CD4-positive, alpha-beta T cell treated with Interleukin-4 for 1 hour (primary cell): ENCODE data around the gene HHATL.

Experiments used
- DNase-seq, 2 donors: peaks; one replicate each; pipeline ENCODE4 v3.0.0-alpha.2; 2020 to 2022

HHATL gene

DNA sequence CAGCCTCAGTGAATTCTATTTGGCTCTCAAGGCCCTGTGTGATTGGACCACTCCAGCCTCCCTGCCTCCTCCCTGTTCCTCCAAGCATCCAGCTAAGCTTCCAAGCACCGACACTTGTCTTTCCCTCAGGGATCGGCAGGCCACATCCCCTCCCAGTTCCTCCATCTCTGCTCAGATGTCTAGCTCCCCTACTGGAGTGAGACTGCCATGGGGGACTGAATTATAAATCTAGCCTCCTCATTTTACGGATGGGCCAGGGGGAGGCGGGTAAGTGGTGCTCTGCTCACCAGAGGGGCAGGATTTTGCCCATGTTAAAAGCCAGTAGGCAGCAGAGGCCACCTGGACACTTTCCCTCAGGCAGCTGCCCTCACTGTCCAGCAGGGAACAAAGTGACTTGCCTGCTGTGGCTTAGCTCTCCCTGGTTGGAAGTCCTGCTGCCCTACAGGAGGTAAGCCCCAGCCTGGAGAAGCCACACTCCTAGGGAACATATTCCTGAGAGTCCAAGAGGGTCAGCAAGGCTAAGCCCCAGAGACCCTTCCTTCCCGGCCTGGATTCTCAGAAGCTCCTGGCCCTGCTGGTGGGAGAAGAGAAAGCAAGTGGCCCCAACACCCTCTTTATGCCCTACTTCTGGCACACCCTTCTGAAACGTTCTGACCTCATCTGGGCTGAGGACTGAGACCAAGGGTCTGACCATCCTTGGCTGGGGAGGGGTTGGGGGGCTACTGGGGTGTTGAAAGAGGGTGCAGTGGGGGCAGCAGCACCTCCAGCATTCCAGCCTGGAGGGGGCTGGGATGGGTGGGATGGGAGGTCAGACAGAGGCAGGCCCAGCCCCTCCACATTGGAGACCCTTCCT is 9.1 kb upstream of the HHATL start:
- no peak for DNase-seq

DNA sequence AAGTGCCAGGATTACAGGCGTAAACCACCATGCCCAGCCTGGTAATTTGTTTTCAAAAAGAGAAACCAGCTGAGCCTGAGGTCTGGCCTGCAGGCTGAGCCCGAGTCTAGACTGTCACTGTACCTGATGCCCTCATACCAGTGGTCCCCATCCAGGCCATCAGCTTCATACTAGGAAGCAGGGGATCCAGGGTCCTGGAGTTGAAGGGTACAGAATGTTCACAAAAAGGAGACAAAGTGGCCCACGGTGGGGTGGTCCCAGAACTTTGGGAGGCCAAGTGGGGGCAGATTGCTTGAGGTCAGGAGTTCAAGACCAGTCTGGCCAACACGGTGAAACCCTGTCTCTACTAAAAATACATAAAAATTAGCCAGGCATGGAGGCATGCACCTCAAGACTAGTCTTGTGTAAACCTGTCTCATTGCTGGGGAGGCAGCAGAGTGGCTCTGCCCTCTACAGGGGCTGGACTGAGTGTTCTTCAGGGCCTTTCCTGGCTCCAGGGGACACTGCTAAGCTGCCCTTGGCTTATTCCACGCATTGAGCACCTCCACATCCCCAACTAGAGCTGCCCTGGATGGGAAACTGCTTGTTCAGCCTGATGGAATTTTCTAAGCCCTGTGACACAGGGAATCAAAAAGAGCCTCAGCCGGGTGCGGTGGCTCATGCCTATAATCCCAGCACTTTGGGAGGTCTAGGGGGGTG is 7.9 kb upstream of the HHATL start:
- DNase-seq: peak in 1 of 2 donors; percentile 5

DNA sequence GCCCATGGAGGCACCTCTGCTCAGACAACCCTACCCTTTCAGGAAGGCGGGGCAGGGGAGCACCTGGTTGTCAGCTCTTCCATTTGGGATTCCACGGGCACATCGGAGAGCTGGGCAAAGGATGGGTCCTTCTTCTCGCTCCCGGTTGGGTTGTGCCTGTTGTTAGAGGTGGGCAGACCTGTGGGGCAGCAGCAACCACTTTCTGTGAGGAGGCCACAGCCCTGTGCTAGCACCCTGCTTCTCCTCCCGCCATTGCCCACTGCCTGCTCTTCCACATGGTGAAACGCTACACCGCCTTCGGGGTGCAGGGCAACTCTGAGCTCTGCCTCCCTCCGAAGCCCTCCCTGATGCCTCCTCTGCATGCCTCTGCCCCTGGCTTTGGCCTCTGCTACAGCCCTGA is 7.0 kb upstream of the HHATL start:
- peak in 1 of 2 donors; percentile 6 for DNase-seq

DNA sequence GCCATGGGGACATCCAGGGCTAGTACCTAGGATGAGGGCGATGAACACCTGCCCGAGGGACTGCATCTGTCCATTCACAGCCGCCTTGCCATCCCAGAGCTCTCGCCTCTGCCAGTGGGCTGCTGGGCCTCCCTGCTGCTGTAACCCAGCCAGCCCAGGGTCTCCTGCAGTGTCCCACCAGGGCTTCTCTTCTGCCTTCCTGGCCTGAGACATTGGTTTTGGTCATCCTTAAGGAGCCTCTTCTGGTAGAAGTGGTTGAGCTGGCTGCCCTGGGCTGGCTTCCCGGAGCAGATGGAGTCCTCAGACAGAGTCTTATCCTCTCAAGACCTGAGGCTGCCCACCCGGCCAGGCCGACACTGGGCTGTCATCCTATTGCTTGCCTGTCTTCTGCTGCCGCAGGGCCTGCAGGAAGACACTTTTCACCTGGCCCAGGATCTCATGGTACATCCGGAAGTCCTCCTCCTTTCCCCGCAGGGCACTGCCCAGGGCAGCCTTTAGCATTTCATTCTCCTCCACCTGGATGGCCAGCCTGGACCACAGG is 6.1 kb upstream of the HHATL start:
- peak in 1 of 2 donors; percentile 9 for DNase-seq

DNA sequence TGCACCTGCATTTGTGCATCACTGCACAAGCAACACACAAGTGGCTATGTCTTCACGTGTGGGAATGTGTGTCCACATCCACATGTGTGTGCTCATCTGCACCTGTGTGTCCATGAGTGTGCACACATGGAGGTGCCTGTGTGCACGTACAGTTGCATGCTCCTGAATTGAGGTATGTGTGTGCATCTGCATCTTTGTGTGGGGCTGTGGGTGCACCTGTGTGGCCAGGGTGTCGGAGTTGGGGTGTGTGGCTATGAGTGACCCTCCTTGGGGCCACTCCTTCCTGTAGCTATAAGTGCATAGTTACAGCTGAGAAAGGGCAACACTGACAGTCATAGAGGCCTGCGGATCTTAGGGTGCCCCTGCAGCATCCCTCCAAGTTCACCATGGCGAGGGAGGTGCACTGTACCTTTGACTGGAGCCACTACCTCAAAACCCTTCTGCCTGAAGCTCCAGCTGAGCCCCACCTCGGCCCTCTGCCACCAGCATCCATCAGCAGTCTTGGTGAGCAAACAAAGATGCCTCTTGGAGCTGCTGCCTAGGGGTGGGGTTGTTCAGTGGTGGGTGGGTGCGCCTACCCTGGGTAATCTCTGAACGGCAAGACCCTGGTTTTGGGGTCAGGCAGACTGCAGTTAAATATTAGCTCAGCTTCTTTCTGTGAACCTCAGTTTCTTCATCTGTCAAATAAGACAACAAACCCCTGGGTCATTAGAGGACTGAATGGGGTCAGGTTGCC is 5.2 kb upstream of the HHATL start:
- DNase-seq: no peak

DNA sequence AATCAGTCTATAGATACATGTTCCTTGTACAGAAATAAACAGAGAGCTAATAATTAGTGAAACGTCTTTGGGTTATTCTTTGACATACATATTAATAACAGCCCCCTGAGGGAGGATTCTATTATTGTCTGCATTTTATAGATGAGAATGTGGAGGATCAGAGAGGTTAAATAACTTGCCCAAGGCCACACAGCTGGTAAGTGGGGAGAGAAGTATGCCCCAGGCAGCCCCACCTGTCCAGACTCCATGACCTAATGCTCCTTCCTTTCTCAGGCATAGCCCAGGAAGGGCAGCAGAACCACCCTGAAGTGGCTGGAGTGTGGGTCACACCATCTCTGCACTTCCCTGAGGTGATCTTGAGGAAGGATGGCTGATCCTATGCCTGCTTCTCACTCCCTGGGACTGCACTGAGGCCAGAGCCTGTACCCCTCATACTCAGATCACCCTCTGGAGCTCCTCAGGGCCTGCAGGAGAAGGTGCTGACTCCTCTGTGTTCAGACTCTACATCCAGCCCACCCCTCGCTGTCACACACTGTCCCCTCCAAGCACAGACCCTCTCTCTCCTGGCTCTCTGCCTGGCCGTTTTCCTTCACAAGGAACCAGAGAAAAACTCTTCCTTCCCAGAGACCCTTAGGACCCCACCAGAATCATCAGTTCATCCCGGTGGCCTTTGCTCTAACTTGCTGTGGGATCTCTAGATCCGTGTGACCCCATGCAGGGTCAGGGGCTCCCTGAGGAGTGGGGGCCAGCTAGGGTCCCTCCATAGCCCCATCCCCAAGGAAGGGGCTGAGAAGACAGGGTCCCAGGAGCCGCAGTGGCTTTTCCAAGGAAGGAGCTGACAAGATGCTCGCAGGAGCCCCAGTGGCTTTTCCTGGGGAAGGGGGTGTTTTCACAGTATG is 4.4 kb upstream of the HHATL start:
- DNase-seq: no peak

DNA sequence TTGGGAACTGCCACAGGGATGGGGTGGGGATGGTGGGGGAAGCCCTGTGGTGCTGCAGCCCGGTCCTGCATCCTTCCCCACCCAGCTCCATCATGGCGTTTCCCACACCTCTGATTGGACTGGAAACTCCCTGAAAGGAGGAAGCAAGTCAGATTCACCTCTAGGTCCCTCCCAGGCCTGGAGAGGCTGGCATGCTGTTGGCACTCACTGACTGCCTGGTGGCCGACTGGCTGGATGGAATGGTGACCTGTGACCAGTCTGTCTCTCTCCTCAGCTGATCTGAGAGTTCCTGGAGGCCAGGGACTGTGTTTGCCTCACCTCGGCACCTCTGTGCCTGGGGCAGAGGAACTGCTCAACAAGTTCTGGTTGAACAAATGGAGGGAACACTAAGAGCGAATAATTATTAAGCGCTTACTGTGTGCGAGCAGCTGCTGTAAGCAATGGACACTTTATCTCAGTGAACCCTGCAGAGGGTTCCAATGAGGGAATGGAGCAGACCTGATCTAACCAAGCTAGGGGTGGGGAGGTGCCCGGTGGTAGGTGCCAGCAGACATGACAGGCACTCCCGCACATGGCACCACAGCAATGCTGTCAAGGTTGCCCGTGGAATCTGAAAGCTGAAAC is 3.5 kb upstream of the HHATL start:
- no peak for DNase-seq

DNA sequence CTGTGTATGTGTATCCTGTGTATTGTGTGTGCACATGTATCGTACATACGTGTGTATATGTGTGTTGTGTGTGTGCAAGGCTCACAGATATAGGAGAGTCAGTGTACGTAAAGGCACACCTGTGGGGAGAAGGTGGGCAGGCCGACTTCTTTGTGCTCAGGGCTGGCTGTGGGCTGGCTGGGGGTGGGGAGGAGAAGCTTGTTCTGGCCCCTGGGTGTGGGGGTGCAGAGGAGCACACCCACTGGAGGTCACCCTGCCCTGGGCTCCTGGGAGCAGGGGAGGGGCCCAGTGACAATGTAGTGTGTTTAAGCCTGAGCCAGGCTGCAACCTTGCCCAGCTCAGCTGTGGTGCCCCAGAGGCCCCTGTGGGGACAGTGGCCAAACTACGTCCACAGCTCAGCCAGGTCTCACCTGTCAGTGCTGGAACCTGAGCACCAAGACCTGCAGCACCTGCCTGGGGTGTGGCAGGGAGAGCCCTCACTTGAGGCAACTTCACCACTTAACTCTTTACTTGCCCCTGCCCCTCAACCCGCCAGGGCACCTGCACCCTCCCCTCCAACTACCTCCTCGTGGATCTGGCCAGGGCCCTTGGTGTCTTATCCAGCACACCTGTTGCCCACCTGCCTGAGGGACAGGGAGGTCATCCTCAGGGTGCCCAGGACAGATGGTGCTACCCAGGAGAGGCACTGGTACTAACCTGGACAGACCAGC is 2.6 kb upstream of the HHATL start:
- DNase-seq: no peak

DNA sequence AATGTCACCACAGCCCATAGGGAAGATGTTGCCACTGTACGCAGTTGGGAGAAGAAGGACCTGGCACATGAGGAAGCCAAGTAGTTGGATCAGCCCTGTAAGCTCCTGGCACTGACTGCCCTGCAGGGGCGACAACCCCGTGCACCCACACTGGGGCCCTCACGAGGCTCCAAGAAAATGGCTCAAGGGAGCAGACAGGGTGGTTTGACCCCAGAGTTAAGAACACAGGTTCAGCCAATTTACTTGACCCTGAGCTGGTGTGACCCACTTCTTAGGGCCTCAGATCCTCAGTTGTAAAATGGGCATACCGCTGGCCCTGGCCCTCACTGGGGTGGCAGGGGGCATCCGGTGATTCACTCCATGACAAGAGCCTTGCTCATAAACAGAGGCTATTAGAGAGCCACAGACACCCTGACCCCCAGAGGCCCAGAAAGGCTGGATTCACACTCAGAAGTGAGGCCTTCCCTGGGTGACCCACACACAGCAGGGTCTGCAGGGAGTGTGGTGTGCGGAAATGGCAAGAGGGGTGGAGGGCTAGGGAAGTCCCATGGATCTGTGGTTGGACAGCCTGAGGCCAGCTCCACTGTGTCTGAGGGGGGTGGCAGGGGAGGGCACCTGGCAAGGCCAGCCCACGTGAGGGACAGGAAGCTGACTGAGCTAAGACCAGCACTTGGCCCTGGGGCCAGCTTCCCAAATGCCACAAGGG is 1.7 kb upstream of the HHATL start:
- no peak for DNase-seq

DNA sequence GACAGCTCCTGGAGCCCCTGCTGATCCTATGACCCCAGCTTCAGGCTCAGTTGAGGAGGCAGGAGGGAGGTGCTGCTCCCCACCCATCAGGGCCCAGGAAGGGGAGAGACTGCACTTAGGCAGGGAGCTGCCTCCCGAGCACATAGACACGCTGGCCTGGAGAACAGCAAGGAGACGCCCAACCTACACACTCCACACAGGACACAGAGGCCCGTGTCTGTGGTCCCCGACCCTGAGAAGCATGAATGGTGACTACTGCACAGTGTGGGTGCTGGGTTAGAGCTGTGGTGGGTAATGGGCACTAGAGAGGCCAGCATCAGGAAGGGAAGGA is 1.1 kb upstream of the HHATL start:
- DNase-seq: no peak

DNA sequence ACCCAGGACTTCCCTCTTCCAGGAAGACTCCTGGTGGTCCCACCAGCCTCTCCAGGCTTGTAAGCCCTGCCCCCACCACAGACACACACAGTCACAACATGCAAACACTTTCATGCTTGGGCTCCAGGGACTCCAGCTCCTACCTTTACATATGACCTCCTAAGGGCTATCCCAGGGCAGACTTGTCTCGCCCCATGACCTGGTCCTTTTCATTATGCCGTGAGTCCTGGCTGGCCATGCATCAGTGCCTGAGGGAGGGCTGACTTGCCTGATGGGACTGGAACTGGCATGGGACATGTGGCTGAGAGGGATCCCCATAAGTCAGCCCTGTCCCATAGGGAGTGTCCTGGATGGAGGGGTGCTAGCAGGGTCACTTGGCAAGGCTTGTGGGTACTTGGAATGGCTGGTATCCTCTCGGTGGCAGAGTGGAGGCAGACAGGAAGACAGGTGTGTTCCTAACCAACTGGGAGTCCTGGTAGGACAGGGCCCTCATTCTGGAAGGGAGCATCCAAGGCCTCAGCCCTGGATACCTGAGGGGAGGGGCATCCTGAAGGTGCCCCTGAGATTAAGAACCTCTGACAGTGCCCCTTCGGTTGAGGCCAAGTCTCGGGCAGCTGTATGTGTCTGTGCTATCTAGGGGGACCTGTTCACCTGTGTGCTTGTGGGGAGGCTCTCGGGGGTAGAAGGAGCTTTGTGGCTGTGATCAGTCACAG is 540 bp upstream of the HHATL start:
- no peak for DNase-seq

DNA sequence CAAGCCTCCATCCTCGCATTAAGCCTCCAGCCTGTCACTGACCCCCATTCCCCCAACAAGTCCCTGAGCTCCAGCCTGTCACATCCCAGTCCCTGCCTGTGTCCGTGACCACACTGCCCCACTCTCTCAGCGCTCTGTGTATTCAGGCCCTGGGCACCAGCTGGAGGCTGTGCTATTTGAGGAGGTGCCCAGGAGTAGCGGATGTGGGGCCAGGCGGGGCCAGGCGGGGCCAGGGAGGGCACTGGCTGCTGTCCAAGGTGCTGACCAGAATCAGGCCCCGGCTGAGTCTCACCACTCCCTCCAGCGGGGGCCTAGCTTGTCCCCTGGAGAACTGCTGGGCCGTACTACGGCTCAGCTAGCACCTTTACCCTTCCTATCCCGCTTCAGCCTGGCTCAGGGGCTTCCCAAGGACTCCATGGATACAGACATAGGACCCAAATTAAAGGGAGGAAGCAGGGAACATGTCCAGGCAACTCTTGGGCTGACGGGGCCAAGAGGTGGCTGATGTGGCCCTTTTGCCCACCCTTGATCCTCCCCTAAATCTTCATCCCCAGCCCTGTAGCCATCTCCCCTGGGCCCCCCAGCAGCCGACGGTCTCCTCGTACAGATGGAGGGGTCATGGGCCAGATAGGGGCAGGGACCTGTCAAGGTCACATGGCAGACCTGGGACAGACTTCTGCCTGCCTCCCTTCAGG is 1.1 kb downstream of the HHATL start:
- DNase-seq: peak; percentile 38 to 55

DNA sequence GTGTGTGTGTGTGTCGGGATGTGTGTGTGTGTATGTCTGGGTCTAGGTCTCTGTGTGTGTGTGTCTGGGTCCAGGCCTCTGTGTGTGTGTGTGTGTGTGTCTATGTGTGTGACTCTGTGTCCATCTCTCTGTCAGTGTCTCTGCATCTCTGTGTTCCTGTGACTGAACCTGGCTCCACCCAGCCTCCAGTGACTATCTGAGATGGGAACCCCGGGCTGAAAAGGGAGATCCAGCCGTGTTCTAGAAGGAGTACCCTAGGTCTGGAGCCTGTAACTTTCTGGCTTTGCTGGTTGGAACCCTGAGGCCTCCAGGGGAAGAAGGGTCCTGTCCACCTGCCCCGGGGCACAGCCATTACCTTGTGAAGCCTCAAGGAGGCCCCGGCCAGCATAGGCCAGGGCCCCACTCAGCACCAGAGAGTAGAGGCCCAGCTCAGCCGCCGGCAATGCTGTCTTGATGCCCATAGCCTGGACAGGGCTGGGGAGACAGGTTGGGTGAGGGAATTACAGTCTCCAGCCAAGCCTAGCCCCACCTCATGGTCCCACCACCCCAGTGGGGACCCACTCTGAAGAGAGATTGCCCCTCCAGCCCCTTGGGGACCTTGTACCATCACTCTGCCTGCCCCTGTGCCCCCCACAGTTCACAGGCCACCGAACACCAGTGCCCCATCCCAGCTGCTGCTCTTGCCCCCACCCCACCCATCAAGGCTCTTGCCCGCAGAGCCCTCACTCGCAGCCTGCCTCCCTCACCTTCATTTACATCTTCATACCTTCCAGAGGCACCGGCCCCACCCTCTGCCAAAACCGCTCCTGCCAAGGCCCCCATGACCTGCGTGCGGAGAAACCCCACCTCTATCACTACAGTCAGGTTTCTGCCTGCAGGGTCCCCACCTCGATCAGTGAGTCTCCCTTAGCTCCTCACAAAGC is 2.0 kb downstream of the HHATL start:
- DNase-seq: no peak

DNA sequence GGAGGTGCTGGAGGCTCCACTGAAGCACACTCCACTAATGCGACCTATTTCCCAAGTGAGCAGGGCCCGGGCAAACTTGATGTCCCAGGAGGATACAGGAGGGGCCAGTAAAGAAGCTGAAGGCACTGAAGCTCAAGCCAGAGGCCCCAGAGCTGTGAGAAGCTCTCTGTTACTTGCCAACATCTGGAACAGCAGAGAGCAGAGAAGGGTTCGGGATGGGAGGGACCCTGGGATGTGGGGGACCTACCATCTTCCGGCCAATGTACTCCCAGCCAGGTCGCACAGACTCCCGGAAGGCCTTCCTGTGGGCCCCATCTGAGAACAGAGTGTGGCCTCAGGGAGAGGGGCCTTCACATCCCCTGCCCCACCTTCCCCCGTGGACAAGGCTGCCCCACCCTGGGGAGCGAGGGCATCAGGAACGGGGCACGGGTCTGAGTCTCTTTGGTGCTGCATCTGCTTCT is 3.1 kb downstream of the HHATL start:
- no peak for DNase-seq

DNA sequence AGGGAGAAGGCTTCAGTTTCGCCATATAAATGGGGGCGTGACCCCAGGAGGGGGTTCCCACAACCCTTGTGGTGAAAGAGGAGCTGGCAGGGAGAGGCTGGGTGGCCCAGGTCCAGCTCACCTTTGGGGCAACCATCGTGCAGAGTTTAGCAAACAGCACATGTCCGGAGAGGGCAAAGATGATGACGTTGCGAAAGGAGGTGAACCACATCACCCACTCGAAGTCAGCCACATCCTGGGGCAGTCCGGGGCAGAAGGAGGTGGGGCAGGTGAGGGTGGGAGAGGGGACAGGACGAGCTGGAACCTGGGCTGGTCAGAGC is 3.7 kb downstream of the HHATL start:
- no peak for DNase-seq

DNA sequence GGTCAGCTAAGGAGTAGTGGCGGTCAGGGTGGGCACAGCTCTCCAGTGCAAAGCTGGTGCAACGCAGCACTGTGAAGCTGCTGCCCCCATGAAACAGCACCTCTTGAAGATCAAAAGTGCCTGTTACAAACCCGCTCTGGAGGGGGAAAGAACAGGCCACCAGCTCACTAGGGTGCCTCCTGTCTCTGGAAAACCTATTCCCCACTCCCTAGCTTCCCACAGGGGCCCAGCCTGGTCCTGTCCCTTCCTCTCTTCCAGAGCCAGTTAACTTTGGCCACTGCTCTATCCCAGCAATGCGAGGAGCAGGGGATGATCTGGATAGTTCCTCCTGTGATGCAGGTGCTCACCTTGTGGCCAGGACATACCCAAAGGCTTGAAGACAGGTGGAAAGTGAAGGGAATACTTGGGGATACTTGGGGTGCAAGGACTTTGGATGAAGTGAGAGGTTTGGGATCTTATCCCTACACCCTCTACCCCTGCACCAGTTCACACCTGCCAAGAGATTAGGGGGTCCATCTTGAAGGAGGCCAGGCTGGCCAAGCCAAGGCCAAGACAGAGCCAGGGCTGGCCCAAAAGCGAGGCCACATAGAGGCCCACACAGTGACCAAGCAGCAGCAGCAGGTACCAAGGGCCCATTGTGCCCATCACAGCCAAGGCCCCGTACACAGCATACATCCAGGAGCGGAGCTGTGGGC is 4.2 kb downstream of the HHATL start:
- no peak for DNase-seq

DNA sequence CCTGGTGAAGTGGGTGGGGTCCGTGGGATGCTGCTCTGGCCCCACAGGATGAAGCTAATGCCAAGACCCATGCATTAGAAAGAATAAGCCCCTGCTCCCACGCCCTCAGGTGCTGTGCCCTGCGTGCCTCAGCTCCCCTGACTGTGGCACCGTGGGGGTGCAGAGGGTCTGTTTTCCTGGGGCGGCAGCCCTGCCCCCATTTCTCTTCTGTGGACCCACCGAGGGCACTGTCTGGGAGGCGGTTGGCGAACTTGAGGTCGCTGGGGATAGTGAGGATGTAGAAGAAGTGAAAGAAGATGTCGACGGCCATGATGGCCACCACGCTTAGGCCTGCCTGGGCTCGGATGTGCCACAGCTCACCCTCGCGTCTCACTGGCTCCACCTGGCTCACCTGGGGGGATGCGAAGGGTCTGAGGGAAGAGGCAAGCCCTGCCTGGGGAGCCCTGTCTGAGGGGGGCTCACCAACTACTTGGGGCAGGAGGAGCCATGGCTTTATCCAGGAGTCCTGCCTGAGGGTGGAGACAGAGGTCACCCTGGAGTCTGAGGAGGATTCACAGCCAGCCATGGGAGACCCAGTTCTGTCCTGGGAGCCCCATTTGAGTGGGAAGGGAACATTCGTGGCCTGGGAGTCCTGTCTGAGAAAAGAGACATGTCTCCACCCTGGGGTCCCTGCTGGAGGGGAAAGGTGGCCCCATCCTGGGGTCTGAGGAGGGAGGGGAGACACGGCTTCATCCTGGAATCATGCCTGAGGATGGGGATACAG is 5.1 kb downstream of the HHATL start:
- no peak for DNase-seq
